Endothelial cell of umbilical vein (primary cell): ENCODE measurements around the gene GOLGA2. TPM values are rescaled to one million over a fixed set of nuclear protein-coding genes. Genes with fewer than 3 reads are reported as not detected.

Source experiments
- BruUV-seq: library from RNA; stranded (reverse); fragments of 400-500 nt; replicated peaks from 2 replicates; lab custom pipeline; 2021; lab: Mats Ljungman, UMichigan
- CTCF ChIA-PET: fragments of 300-600, 350-600 bp; sonication (Branson Sonifier 250); formaldehyde crosslinking; loops from one replicate; lab custom pipeline; 2021; ENCODE audit warnings: antibody characterized with exemption, inconsistent platforms; lab: Charles Lee
- POLR2A ChIA-PET: fragments of 300-600, 350-600 bp; sonication (Branson Sonifier 250); formaldehyde crosslinking; loops from one replicate; lab custom pipeline; 2021; ENCODE audit warnings: antibody characterized with exemption, inconsistent platforms; lab: Charles Lee
- DNase-seq: peaks from one replicate; pipeline ENCODE4 v3.0.0-alpha.2; 2011; ENCODE audit warnings: low read depth, low spot score
- FAIRE-seq: peaks from 2 replicates; lab custom pipeline; 2011; peaks lifted over from hg19 to GRCh38; lab: Jason Lieb, UNC
- H2AFZ ChIP-seq: 2 replicates; pipeline ENCODE4 v1.6.0; 2012; ENCODE audit warnings: low read depth, low read length, control low read depth, inconsistent platforms
- H3K27ac ChIP-seq: 2 replicates; pipeline ENCODE4 v1.5.1; 2011; ENCODE audit warnings: low read depth, mild to moderate bottlenecking, control low read depth, low read length, moderate library complexity; ENCODE audit not compliant: insufficient read depth
- H3K27me3 ChIP-seq, 2 experiments: 2 replicates each; pipeline versions ENCODE4 v1.6.0 to v1.6.1; 2011; ENCODE audit warnings: low read length in 2 of 2, mixed read lengths in 1 of 2; ENCODE audit not compliant: control insufficient read depth in 2 of 2, insufficient read depth in 2 of 2
- H3K36me3 ChIP-seq, 2 experiments: 2 replicates in 1 of 2; 3 replicates in 1 of 2; pipeline ENCODE4 v1.5.1; 2011; ENCODE audit warnings: low read length in 2 of 2, mild to moderate bottlenecking in 1 of 2, moderate library complexity in 1 of 2; ENCODE audit not compliant: control insufficient read depth in 2 of 2, insufficient read depth in 2 of 2; ENCODE audit errors: extremely low read depth in 1 of 2
- H3K4me1 ChIP-seq: 3 replicates; pipeline ENCODE4 v1.5.1; 2011; ENCODE audit warnings: mild to moderate bottlenecking, low read length; ENCODE audit not compliant: control insufficient read depth, insufficient read depth; ENCODE audit errors: extremely low read depth
- H3K4me2 ChIP-seq: 2 replicates; pipeline ENCODE4 v1.6.1; 2011; ENCODE audit warnings: low read length, control low read depth, mixed read lengths; ENCODE audit not compliant: insufficient read depth
- H3K4me3 ChIP-seq, 3 experiments: fragments of 200-600 bp in 1 of 3; sonication (generic), shearing (Covaris generic) in 1 of 3; replicated peaks in 1 of 3; 2 replicates each; pipeline ENCODE4 v1.5.1; 2011 to 2016; ENCODE audit warnings: control low read depth in 3 of 3, low read length in 3 of 3, mild to moderate bottlenecking in 2 of 3, inconsistent platforms in 1 of 3, low read depth in 1 of 3, moderate library complexity in 1 of 3; ENCODE audit not compliant: insufficient read depth in 1 of 3
- H3K79me2 ChIP-seq: 2 replicates; pipeline ENCODE4 v1.6.0; 2012; ENCODE audit warnings: low read length, inconsistent platforms; ENCODE audit not compliant: control insufficient read depth, insufficient read depth
- H3K9ac ChIP-seq: replicated peaks from 2 replicates; pipeline ENCODE3; 2011; ENCODE audit warnings: low read length, control low read depth; ENCODE audit not compliant: insufficient read depth; ENCODE audit errors: extremely low read depth
- H3K9me1 ChIP-seq: replicated peaks from 3 replicates; pipeline ENCODE4 v1.6.0; 2011; ENCODE audit warnings: mild to moderate bottlenecking, low read length; ENCODE audit not compliant: control insufficient read depth, insufficient read depth; ENCODE audit errors: extremely low read depth
- H3K9me3 ChIP-seq: replicated peaks from 2 replicates; pipeline ENCODE4 v1.5.1; 2012; ENCODE audit warnings: low read length, inconsistent platforms; ENCODE audit not compliant: control insufficient read depth, insufficient read depth
- H4K20me1 ChIP-seq: replicated peaks from 2 replicates; pipeline ENCODE3; 2011; ENCODE audit warnings: mild to moderate bottlenecking, low read length; ENCODE audit not compliant: control insufficient read depth, insufficient read depth; ENCODE audit errors: extremely low read depth
- EZH2 ChIP-seq: IDR thresholded peaks from 2 replicates; pipeline ENCODE4 v1.6.1; 2012; ENCODE audit warnings: borderline replicate concordance, low read depth, mild to moderate bottlenecking, moderate library complexity, low read length, inconsistent platforms; ENCODE audit not compliant: severe bottlenecking
- FOS ChIP-seq: IDR thresholded peaks from 2 replicates; pipeline ENCODE4 v1.6.1; 2011; ENCODE audit warnings: mild to moderate bottlenecking, low read length, moderate library complexity, borderline replicate concordance; ENCODE audit not compliant: insufficient read depth
- GATA2 ChIP-seq: IDR thresholded peaks from 2 replicates; pipeline ENCODE4 v1.7.0; 2011; ENCODE audit warnings: low read depth, mild to moderate bottlenecking, moderate library complexity, mixed read lengths, low read length; ENCODE audit not compliant: insufficient read length, insufficient read depth
- JUN ChIP-seq: IDR thresholded peaks from 2 replicates; pipeline ENCODE4 v1.6.1; 2011; ENCODE audit warnings: borderline replicate concordance, low read depth; ENCODE audit not compliant: insufficient read length, insufficient read depth
- MYC ChIP-seq: IDR thresholded peaks from one replicate; pipeline ENCODE4 v1.6.1; 2011; ENCODE audit warnings: mild to moderate bottlenecking, low read depth, low read length
- POLR2A ChIP-seq: IDR thresholded peaks from 2 replicates; pipeline ENCODE4 v1.6.1; 2012; ENCODE audit warnings: low read depth, mild to moderate bottlenecking, control low read depth, low read length
- POLR2AphosphoS5 ChIP-seq: IDR thresholded peaks from 2 replicates; pipeline ENCODE4 v1.6.1; 2012; ENCODE audit warnings: low read depth, mild to moderate bottlenecking, control low read depth, low read length, moderate library complexity; ENCODE audit not compliant: insufficient read depth
- dilution Hi-C: fragments of 300-500 bp; cut with MboI; formaldehyde crosslinking; loops from one replicate; pipeline ENCODE4 v1.15.0; 2019; ENCODE audit warnings: low sequenced_read_pairs; ENCODE audit not compliant: extremely low pct_ligation_motif_present
- intact Hi-C: fragments of 100-400 bp; cut with micrococcal nuclease; formaldehyde crosslinking; loops from one replicate; pipeline ENCODE4 v1.10.0; 2022
- polyA plus RNA-seq, 4 experiments: library from polyadenylated mRNA; depleted of rRNA in 3 of 4; stranded (reverse) in 3 of 4; unstranded in 1 of 4; fragments of >200 nt; gene quantifications; 2 replicates each; pipeline versions ENCODE4 v1.2.1 to v1.2.3, GENCODE V29; 2011 to 2012; ENCODE audit warnings: missing spikeins in 1 of 4
- total RNA-seq: library from RNA; stranded (reverse); gene quantifications from 2 replicates; pipeline ENCODE4 v1.2.3, GENCODE V29; 2021
- TF ChIP-seq, protein P1 (sequence below): IDR thresholded peaks from 2 replicates; pipeline ENCODE4 v1.6.1; 2011; ENCODE audit not compliant: insufficient read depth, insufficient read length
- TF ChIP-seq, protein P2 (sequence below), 2 donors: IDR thresholded peaks; 1 replicate in 1 of 2; 2 replicates in 1 of 2; pipeline ENCODE4 v1.5.1; 2011; ENCODE audit warnings: low read length in 2 of 2, mild to moderate bottlenecking in 2 of 2, moderate library complexity in 2 of 2, control low read depth in 1 of 2, inconsistent platforms in 1 of 2, low read depth in 1 of 2; ENCODE audit not compliant: insufficient read depth in 1 of 2; ENCODE audit errors: extremely low read depth in 1 of 2

Gene GOLGA2
- total and polyA plus RNA-seq, 2 donors (not counting 3 experiments of a cell fraction or from before 2014, with no cell fraction given), result 52.3 to 114 TPM

DNA sequence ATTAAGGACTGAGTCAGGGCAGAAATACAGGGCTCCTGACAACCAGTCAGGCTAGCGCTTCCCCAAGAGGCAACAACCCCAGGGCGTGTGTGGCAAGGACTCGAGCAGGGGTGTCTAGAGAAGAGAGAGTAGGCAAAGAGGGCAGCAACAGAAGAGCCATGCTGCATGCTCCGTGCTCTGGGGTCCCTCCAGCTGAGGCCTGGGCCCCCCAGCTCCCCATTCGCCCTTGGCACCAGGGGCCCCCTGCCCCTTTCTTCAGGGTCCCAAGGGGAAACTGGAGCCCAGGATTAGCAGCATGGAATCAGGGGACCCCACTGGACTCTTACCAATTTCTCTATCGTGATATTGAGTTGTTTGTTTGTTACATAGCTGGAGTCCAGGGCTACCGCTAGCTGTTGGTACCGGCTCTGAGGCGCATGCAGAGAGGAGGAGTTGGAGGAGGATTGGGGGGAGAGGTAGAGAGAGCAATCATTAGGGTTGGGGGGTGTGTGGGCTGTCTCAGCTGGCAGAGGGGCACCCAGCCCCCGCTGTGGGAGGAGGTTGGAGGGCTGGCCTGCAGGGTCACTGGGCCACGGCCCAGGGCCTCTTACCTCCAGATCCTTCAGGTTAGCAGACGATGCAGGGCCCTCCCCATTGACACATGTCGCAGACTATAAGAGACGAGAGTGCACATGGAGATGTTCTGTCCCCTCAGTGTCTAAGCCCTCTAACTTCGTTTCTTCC lies 8.8 kb downstream of the GOLGA2 start:
- no peak for FAIRE-seq
- no peak overlapping the region for H3K4me3 ChIP-seq
- no peak overlapping the region for H2AFZ ChIP-seq
- H3K27ac ChIP-seq, result no peak overlapping the region
- no peak for DNase-seq
- no peaks in the 10 kb centered on the region for H3K9me1 ChIP-seq
- ChIA-PET POLR2A (no interaction called here), CTCF (interaction anchor here (0.7 kb wide), 1 partner anchor 12 kb away, joined by 4 read pairs; no protein-coding TSS in a partner anchor)
- no TSS peak for BruUV-seq
- no peaks in the 10 kb centered on the region for H3K27me3 ChIP-seq
- H3K9me3 ChIP-seq, result no peaks in the 10 kb centered on the region
- intact Hi-C loops (no loop called here), dilution Hi-C loops (no loop called here)
- H3K36me3 ChIP-seq, result peaks cover 6 to 47% of the 10 kb centered on the region in 2 experiments
- no peaks in the 10 kb centered on the region for H3K4me1 ChIP-seq
- H3K4me2 ChIP-seq, result no peak overlapping the region
- H4K20me1 ChIP-seq, result no peaks in the 10 kb centered on the region
- TF ChIP-seq JUN (no peak), EZH2 (no peak), POLR2A (no peak), GATA2 (no peak), FOS (no peak), MYC (no peak)
- TF ChIP-seq, protein P1, sequence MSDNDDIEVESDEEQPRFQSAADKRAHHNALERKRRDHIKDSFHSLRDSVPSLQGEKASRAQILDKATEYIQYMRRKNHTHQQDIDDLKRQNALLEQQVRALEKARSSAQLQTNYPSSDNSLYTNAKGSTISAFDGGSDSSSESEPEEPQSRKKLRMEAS, result no peak
- H3K9ac ChIP-seq, result no peak overlapping the region
- H3K79me2 ChIP-seq, result no peaks in the 10 kb centered on the region

DNA sequence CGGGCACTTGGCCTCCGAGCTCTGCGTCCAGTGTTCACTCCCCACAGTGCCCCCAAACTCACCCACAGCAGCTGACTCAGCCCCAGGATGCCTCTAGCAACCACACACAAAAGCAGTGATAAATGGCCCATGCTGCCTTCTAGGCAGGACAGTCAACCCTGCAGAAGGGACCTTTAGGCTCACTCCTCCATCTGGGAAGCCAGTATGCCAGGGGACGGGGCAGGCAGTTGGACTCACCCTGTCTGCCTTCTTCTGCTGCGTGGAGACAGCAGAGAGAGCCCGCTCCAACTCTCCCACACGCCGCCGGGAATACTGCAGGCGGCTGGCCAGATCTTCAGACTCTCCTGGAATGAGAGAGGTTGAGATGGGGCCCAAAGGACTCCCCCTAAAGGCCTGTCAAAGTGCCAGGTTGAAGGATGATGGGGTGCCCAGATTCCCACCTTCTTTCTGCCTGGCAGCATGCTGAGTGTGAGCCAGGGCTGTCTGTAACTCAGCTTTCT lies 10.4 kb downstream of the GOLGA2 start:
- TF ChIP-seq EZH2 (no peak), POLR2AphosphoS5 (no peak), MYC (no peak), GATA2 (no peak), POLR2A (no peak), FOS (no peak), JUN (no peak)
- TF ChIP-seq, protein P2, sequence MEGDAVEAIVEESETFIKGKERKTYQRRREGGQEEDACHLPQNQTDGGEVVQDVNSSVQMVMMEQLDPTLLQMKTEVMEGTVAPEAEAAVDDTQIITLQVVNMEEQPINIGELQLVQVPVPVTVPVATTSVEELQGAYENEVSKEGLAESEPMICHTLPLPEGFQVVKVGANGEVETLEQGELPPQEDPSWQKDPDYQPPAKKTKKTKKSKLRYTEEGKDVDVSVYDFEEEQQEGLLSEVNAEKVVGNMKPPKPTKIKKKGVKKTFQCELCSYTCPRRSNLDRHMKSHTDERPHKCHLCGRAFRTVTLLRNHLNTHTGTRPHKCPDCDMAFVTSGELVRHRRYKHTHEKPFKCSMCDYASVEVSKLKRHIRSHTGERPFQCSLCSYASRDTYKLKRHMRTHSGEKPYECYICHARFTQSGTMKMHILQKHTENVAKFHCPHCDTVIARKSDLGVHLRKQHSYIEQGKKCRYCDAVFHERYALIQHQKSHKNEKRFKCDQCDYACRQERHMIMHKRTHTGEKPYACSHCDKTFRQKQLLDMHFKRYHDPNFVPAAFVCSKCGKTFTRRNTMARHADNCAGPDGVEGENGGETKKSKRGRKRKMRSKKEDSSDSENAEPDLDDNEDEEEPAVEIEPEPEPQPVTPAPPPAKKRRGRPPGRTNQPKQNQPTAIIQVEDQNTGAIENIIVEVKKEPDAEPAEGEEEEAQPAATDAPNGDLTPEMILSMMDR (IDR thresholded peaks at IDR 0.05; ENCODE audit: extremely low read depth in 1 of 2, insufficient read depth in 1 of 2, low read depth in 1 of 2, low read length in 2 of 2), result no peak
- TF ChIP-seq, protein P1, result no peak
- CTCF ChIA-PET, result interaction anchor here (1.8 kb wide), 1 partner anchor 10 kb away, joined by 6 read pairs; no protein-coding TSS in a partner anchor
- no peaks in the 10 kb centered on the region for H4K20me1 ChIP-seq
- no peak for DNase-seq
- intact Hi-C loops, result no loop called here
- no TSS peak for BruUV-seq
- no peak overlapping the region for H3K4me2 ChIP-seq
- no peak overlapping the region for H3K4me3 ChIP-seq
- no peak overlapping the region for H3K27ac ChIP-seq
- H3K9me3 ChIP-seq, result no peaks in the 10 kb centered on the region
- H3K36me3 ChIP-seq, result peaks cover 6 to 57% of the 10 kb centered on the region in 2 experiments
- no peaks in the 10 kb centered on the region for H3K4me1 ChIP-seq
- no peaks in the 10 kb centered on the region for H3K9me1 ChIP-seq
- H3K79me2 ChIP-seq, result no peaks in the 10 kb centered on the region
- FAIRE-seq, result no peak
- POLR2A ChIA-PET, result no interaction called here
- H3K27me3 ChIP-seq, result no peaks in the 10 kb centered on the region
- H2AFZ ChIP-seq, result no peak overlapping the region
- H3K9ac ChIP-seq, result no peak overlapping the region
- dilution Hi-C loops, result no loop called here
